OCI-LY1 (cell line): ENCODE results near the gene NDST3.

Experiments used
- H2AFZ ChIP-seq: fragments of 200-600 bp; sonication (generic), shearing (Covaris generic); 2 replicates; pipeline ENCODE4 v1.6.0; 2014; ENCODE audit warnings: antibody characterized with exemption, mild to moderate bottlenecking, low read length
- H3F3A ChIP-seq: fragments of 200-600 bp; sonication (generic), shearing (Covaris generic); 2 replicates; pipeline ENCODE4 v1.6.0; 2014; ENCODE audit warnings: mild to moderate bottlenecking, antibody characterized with exemption, low read length, moderate library complexity; ENCODE audit not compliant: insufficient read depth
- H3K27ac ChIP-seq: fragments of 200-600 bp; sonication (generic); 2 replicates; pipeline ENCODE4 v1.5.1; 2014; ENCODE audit warnings: low read length, mixed run types, mild to moderate bottlenecking, low read depth; ENCODE audit not compliant: poor library complexity, severe bottlenecking
- H3K27me3 ChIP-seq: fragments of 200-600 bp; sonication (generic); 2 replicates; pipeline ENCODE4 v1.6.0; 2014; ENCODE audit warnings: antibody characterized with exemption, mild to moderate bottlenecking, low read length, moderate library complexity; ENCODE audit not compliant: insufficient read depth
- H3K36me3 ChIP-seq: fragments of 200-600 bp; sonication (generic); 2 replicates; pipeline ENCODE4 v1.6.1; 2014; ENCODE audit warnings: mild to moderate bottlenecking, antibody characterized with exemption, low read length, moderate library complexity, mixed read lengths; ENCODE audit not compliant: insufficient read depth
- H3K4me1 ChIP-seq: fragments of 200-600 bp; sonication (generic); 2 replicates; pipeline ENCODE4 v1.5.1; 2014; ENCODE audit warnings: mild to moderate bottlenecking, low read length, moderate library complexity; ENCODE audit not compliant: insufficient read depth, severe bottlenecking
- H3K4me2 ChIP-seq: fragments of 200-600 bp; sonication (generic), shearing (Covaris generic); 2 replicates; pipeline ENCODE4 v1.6.1; 2014; ENCODE audit warnings: low read length
- H3K4me3 ChIP-seq: fragments of 200-600 bp; sonication (generic); 2 replicates; pipeline ENCODE4 v1.5.1; 2014; ENCODE audit warnings: low read length, low read depth, mild to moderate bottlenecking, mixed read lengths; ENCODE audit not compliant: poor library complexity, severe bottlenecking
- H3K79me2 ChIP-seq: fragments of 200-600 bp; shearing (Covaris generic); 2 replicates; pipeline ENCODE4 v1.6.1; 2016; ENCODE audit warnings: mixed run types, low read length, mixed read lengths; ENCODE audit not compliant: insufficient read depth
- H3K9ac ChIP-seq: fragments of 200-600 bp; sonication (generic), shearing (Covaris generic); 2 replicates; pipeline ENCODE4 v1.6.1; 2014; ENCODE audit warnings: mild to moderate bottlenecking, low read length, mixed read lengths
- H3K9me2 ChIP-seq: fragments of 200-600 bp; sonication (generic), shearing (Covaris generic); 2 replicates; pipeline ENCODE4 v1.6.1; 2014; ENCODE audit warnings: low read depth, mild to moderate bottlenecking, low read length, mixed read lengths
- H3K9me3 ChIP-seq: fragments of 200-600 bp; shearing (Covaris generic); 2 replicates; pipeline ENCODE4 v1.6.1; 2014; ENCODE audit warnings: low read length, mixed read lengths
- H4K20me1 ChIP-seq: fragments of 200-600 bp; sonication (generic), shearing (Covaris generic); 2 replicates; pipeline ENCODE4 v1.6.0; 2016; ENCODE audit warnings: mild to moderate bottlenecking, low read length; ENCODE audit not compliant: insufficient read depth
- CTCF ChIP-seq: fragments of 200-600 bp; sonication (generic), shearing (Covaris generic); IDR thresholded peaks from 2 replicates; pipeline ENCODE4 v1.5.1; 2017; ENCODE audit warnings: mild to moderate bottlenecking, antibody characterized with exemption, low read length, moderate library complexity, mixed read lengths
- EZH2 ChIP-seq: fragments of 200-600 bp; sonication (generic), shearing (Covaris generic); IDR thresholded peaks from 2 replicates; pipeline ENCODE4 v1.8.0; 2017; ENCODE audit warnings: borderline replicate concordance, mixed run types, mild to moderate bottlenecking, antibody characterized with exemption, low read length, moderate library complexity, mixed read lengths

The NDST3 gene

DNA sequence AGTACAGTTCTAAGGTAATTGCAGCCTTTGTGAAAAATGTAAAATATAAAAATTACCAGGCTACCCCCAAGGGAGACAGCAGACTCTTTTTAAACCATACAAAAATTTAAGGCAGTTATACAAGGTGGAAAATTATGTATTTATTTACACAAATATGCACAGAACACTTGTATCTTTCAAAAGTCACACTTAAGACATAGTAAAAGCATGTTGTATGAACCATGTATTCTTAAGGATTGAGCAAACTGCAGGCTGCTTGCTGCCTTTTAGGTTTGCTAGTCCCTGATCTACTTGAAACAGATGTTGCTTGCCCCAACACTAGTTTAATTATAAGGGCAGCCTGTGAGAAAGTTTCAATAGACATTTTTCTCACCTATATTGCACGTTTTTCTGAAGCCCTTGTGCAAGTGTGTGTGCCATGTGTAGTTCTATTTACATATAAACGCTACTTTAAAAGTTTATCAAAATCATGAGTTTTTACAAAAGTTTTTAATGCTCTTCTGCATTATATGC is 245.7 kb downstream of the NDST3 start:
- peaks cover 43% of the 10 kb centered on the region for H3K36me3 ChIP-seq
- H3K27me3 ChIP-seq = no peaks in the 10 kb centered on the region
- peaks cover 22% of the 10 kb centered on the region for H3F3A ChIP-seq
- peak overlapping the region; percentile 98 for H3K9ac ChIP-seq
- H3K9me2 ChIP-seq = no peaks in the 10 kb centered on the region
- peak overlapping the region; percentile 96 for H3K4me3 ChIP-seq
- no peaks in the 10 kb centered on the region for H3K9me3 ChIP-seq
- H4K20me1 ChIP-seq = no peaks in the 10 kb centered on the region
- H3K4me1 ChIP-seq = peaks cover 60% of the 10 kb centered on the region
- H3K4me2 ChIP-seq = peak overlapping the region; percentile 90
- peaks cover 13% of the 10 kb centered on the region for H3K79me2 ChIP-seq
- no peak overlapping the region for H2AFZ ChIP-seq
- TF ChIP-seq EZH2 (no peak), CTCF (no peak)
- H3K27ac ChIP-seq = peak overlapping the region; percentile 84

GRCh38 chr4:118280501-118281218 is 246.4 kb downstream of the NDST3 start:
- no peaks in the 10 kb centered on the region for H3K9me2 ChIP-seq
- H3K79me2 ChIP-seq = peaks cover 13% of the 10 kb centered on the region
- TF ChIP-seq CTCF = peak; percentile 63
- no peak for TF ChIP-seq EZH2
- peak overlapping the region; percentile 96 for H3K4me3 ChIP-seq
- H3K27ac ChIP-seq = peak overlapping the region; percentile 84
- no peaks in the 10 kb centered on the region for H4K20me1 ChIP-seq
- H3K4me1 ChIP-seq = peaks cover 60% of the 10 kb centered on the region
- H3K9me3 ChIP-seq = no peaks in the 10 kb centered on the region
- H3F3A ChIP-seq = peaks cover 22% of the 10 kb centered on the region
- H3K4me2 ChIP-seq = peak overlapping the region; percentile 90
- peaks cover 43% of the 10 kb centered on the region for H3K36me3 ChIP-seq
- peak overlapping the region; percentile 98 for H3K9ac ChIP-seq
- H2AFZ ChIP-seq = no peak overlapping the region
- no peaks in the 10 kb centered on the region for H3K27me3 ChIP-seq

DNA sequence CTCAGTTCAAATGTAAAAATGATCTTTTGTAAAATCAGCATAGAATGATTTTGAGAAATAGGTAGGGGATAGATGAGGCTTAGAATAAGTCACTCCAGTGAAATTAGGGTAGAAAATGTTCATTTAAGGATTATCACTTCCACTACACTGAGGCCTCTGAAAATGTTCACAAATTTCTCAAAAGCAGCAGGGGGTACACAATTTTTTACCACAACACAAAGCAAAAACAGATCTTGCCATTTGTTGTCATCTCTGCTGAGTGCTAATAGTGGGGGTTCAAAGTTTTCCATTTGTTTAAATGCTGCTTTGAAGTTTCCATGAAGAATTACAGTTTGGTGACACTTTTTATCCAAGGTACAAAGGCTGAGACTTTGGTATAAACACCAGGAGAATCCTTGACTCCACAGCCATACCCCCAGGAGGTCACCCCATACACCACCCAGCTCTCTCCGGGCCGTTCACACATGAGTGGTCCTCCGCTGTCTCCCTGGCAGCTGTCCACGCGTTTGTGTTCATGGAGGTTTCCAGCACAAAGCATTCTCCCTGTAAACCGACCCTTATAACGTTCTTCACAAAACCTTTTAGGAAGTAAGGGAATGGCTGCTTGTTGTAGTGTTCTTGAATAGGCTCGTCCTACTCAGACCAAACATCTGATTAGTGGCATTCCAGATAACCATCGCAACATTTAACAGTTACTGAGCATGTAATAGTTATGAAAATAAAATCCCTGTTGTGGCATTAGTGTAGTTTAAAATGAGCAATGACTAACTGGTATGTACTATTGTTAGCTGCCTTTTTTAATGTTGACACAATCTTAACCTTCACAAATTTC is 247.5 kb downstream of the NDST3 start:
- Histone ChIP-seq H3K27ac (peak overlapping the region; percentile 53), H3K79me2 (peaks cover 13% of the 10 kb centered on the region), H3K4me1 (peaks cover 60% of the 10 kb centered on the region), H2AFZ (no peak overlapping the region), H3K4me3 (peak overlapping the region; percentile 96), H3K27me3 (no peaks in the 10 kb centered on the region), H4K20me1 (no peaks in the 10 kb centered on the region), H3K4me2 (peak overlapping the region; percentile 90), H3K9me3 (no peaks in the 10 kb centered on the region), H3K36me3 (peaks cover 43% of the 10 kb centered on the region), H3K9ac (peak overlapping the region; percentile 31; the same call in 1 of the 2 replicates), H3K9me2 (no peaks in the 10 kb centered on the region), H3F3A (peaks cover 22% of the 10 kb centered on the region)
- TF ChIP-seq CTCF (no peak), EZH2 (no peak)
